Raji (cell line): ENCODE measurements around the gene PRR11.

ENCODE experiments used
- POLR2A ChIP-seq: IDR thresholded peaks from 2 replicates; pipeline ENCODE4 v1.6.1; 2011; ENCODE audit warnings: low read depth, low read length, control low read depth; ENCODE audit not compliant: insufficient read depth

Gene PRR11

GRCh38 chr17:59234631-59235030 is 79.1 kb downstream of the PRR11 start:
- no peak for TF ChIP-seq POLR2A

DNA sequence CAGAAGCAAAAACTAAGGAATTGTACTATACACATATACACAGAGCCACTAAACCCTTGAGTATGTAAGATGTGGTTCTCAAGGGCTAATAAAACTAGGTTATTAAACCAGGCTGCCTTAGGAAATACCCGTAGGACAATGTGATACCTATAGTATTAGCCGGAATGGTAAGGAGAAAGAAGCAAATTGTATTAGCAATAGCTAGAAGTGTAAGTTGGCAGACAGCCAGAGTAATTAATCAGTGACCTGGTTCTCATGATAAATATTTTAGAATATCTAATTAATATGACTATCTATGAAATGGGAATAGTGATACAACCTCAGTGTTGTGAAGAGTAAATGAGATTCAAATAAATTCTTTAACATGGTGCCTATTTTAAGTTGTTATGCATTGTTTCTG is 83.4 kb downstream of the PRR11 start:
- TF ChIP-seq POLR2A: no peak

DNA sequence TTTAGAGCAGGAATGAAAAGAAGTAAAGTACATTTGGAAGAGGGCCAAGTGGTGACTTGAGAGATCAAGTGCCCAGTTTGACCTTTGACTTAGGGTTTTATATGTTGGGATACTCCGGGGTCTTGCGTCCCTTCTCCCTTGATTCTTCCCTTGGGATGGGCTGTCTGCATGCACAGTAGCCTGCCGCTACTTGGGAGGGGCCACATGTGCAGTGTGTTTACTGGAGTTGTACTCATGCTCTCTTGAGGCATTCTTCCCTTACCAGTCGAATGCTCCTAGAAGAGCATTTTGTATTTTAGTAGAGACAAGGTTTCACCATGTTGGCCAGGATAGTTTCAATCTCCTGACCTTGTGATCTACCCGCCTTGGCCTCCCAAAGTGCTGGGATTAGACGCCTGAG is 88.5 kb downstream of the PRR11 start:
- no peak for TF ChIP-seq POLR2A
